Measurements from ENCODE around the gene PMFBP1.

PMFBP1 gene

GRCh38 chr16:72126429-72126765 lies 45.6 kb downstream of the PMFBP1 start:
- Histone ChIP-seq H3K27me3 (ENCODE audit: insufficient read depth, poor library complexity, severe bottlenecking) (no peaks in the 10 kb centered on the region), H3K27ac (replicated peaks) (no peak overlapping the region), H3K4me3 (replicated peaks; ENCODE audit: insufficient read depth, low read length) (no peak overlapping the region)
- DNase-seq (ENCODE audit: low read depth in 1 of 2, low spot score in 1 of 2), result no peak
- TF ChIP-seq SPI1 (IDR thresholded peaks at IDR 0.05; ENCODE audit: borderline replicate concordance, low read depth) (no peak), CTCF (IDR thresholded peaks at IDR 0.05; ENCODE audit: insufficient read depth, low read length) (no peak), POLR2AphosphoS5 (IDR thresholded peaks at IDR 0.05; ENCODE audit: low read depth) (no peak), REST (IDR thresholded peaks at IDR 0.05; ENCODE audit: insufficient replicate concordance, low read depth) (no peak), GABPA (IDR thresholded peaks at IDR 0.05; ENCODE audit: low read depth) (no peak)

GRCh38 chr16:72125635-72126428 lies 46.1 kb downstream of the PMFBP1 start:
- DNase-seq (ENCODE audit: low read depth in 1 of 2, low spot score in 1 of 2), result peak in 1 of 2 experiments; percentile 44
- Histone ChIP-seq H3K27me3 (ENCODE audit: insufficient read depth, poor library complexity, severe bottlenecking) (no peaks in the 10 kb centered on the region), H3K4me3 (replicated peaks; ENCODE audit: insufficient read depth, low read length) (no peak overlapping the region), H3K27ac (replicated peaks) (peak overlapping the region; percentile 21)
- no peak for TF ChIP-seq GABPA (IDR thresholded peaks at IDR 0.05; ENCODE audit: low read depth)
- TF ChIP-seq CTCF (IDR thresholded peaks at IDR 0.05; ENCODE audit: insufficient read depth, low read length), result no peak

- H3K27ac ChIP-seq (replicated peaks), result peak overlapping the region; percentile 21
- H3K4me3 ChIP-seq (replicated peaks; ENCODE audit: insufficient read depth, low read length), result no peak overlapping the region
- no peaks in the 10 kb centered on the region for H3K27me3 ChIP-seq (ENCODE audit: insufficient read depth, poor library complexity, severe bottlenecking)
- no peak for TF ChIP-seq SPI1 (IDR thresholded peaks at IDR 0.05; ENCODE audit: borderline replicate concordance, low read depth)
- peak; percentile 78 for TF ChIP-seq CTCF (IDR thresholded peaks at IDR 0.05; ENCODE audit: insufficient read depth, low read length)
- peak; percentile 54 to 74 for DNase-seq (ENCODE audit: low read depth in 1 of 2, low spot score in 1 of 2)
These were observed 47.0 kb downstream of the PMFBP1 start for GRCh38 chr16:72124761-72125634.

GRCh38 chr16:72124148-72124547 lies 47.8 kb downstream of the PMFBP1 start:
- Histone ChIP-seq H3K27me3 (ENCODE audit: insufficient read depth, poor library complexity, severe bottlenecking) (no peaks in the 10 kb centered on the region), H3K4me3 (replicated peaks; ENCODE audit: insufficient read depth, low read length) (no peak overlapping the region), H3K27ac (replicated peaks) (no peak overlapping the region)
- TF ChIP-seq POLR2AphosphoS5 (IDR thresholded peaks at IDR 0.05; ENCODE audit: low read depth), result no peak
- no peak for TF ChIP-seq CTCF (IDR thresholded peaks at IDR 0.05; ENCODE audit: insufficient read depth, low read length)
- TF ChIP-seq GABPA (IDR thresholded peaks at IDR 0.05; ENCODE audit: low read depth), result no peak
- no peak for TF ChIP-seq REST (IDR thresholded peaks at IDR 0.05; ENCODE audit: insufficient replicate concordance, low read depth)
- no peak for DNase-seq (ENCODE audit: low read depth in 1 of 2, low spot score in 1 of 2)

Data from HL-60 (cell line).